ENCODE results near the gene HMCES. TPM values are rescaled to one million over a fixed set of nuclear protein-coding genes. Genes with fewer than 3 reads are reported as not detected.

HMCES gene
- total and polyA plus RNA-seq, 2 of the 13 experiments (the other 11 are each of a cell fraction or from before 2014, with no cell fraction given), result 16.1 to 37.5 TPM

GRCh38 chr3:129228891-129229585, 49.6 kb upstream of the HMCES start (continued):
- TF ChIP-seq ZBTB20 (CRISPR knock-in tag; IDR thresholded peaks at IDR 0.05; ENCODE audit: borderline replicate concordance, low read depth) (peak; percentile 49; the same call in 1 of the 2 replicates), TGIF2 (CRISPR knock-in tag; IDR thresholded peaks at IDR 0.05) (no peak), TFDP2 (CRISPR knock-in tag; IDR thresholded peaks at IDR 0.05) (no peak), ZNF574 (CRISPR knock-in tag; IDR thresholded peaks at IDR 0.05) (peak; percentile 89), HNRNPK (IDR thresholded peaks at IDR 0.05; ENCODE audit: low read depth, low read length, poor library complexity, severe bottlenecking) (no peak), NCOA1 (CRISPR knock-in tag; IDR thresholded peaks at IDR 0.05) (no peak), NFAT5 (CRISPR knock-in tag; IDR thresholded peaks at IDR 0.05) (no peak), NRL (CRISPR knock-in tag; IDR thresholded peaks at IDR 0.05; ENCODE audit: borderline replicate concordance) (no peak), ERF (CRISPR knock-in tag; IDR thresholded peaks at IDR 0.05) (0 out of 2 replicates have a peak, but pooled peaks have one; percentile 14), ZFP37 (CRISPR knock-in tag; IDR thresholded peaks at IDR 0.05; ENCODE audit: borderline replicate concordance) (no peak), SSRP1 (CRISPR knock-in tag; IDR thresholded peaks at IDR 0.05) (no peak), ARNTL (CRISPR knock-in tag; IDR thresholded peaks at IDR 0.05) (no peak), SALL1 (CRISPR knock-in tag; IDR thresholded peaks at IDR 0.05) (no peak), CREB1 (IDR thresholded peaks at IDR 0.05) (no peak), CREB1 (CRISPR knock-in tag; IDR thresholded peaks at IDR 0.05) (no peak), CC2D1A (CRISPR knock-in tag; IDR thresholded peaks at IDR 0.05) (no peak), NFKBIZ (CRISPR knock-in tag; IDR thresholded peaks at IDR 0.05) (no peak), PHF8 (CRISPR knock-in tag; IDR thresholded peaks at IDR 0.05) (no peak), ZNF510 (CRISPR knock-in tag; IDR thresholded peaks at IDR 0.05; ENCODE audit: low read depth) (no peak), HCFC1 (IDR thresholded peaks at IDR 0.05; ENCODE audit: low read depth, low read length) (no peak), THRA (CRISPR knock-in tag; IDR thresholded peaks at IDR 0.05; ENCODE audit: borderline replicate concordance) (no peak)
